Esophagus muscularis mucosa (tissue), 4 donors: ENCODE data around the gene ACSM5. TPM values are rescaled to one million over a fixed set of nuclear protein-coding genes. Genes with fewer than 3 reads are reported as not detected.

Source experiments
- DNase-seq: peaks from one replicate; pipeline ENCODE4 v3.0.0-alpha.2; 2017; ENCODE audit errors: extremely low spot score
- H3K27ac ChIP-seq, 4 donors: fragments of 200-600 bp; sonication (generic); replicated peaks in 1 of 4; 1 replicate in 3 of 4; 2 replicates in 1 of 4; pipeline ENCODE4 v1.5.1; 2016 to 2019; ENCODE audit warnings: mild to moderate bottlenecking in 1 of 4
- H3K27me3 ChIP-seq, 4 donors: fragments of 200-600 bp; sonication (generic); one replicate each; pipeline versions ENCODE4 v1.5.1 to v1.6.0; 2016 to 2019
- H3K36me3 ChIP-seq, 4 donors: fragments of 200-600 bp; sonication (generic); one replicate each; pipeline ENCODE4 v1.5.1; 2016 to 2019
- H3K4me1 ChIP-seq, 4 donors: fragments of 200-600 bp; sonication (generic); one replicate each; pipeline ENCODE4 v1.5.1; 2016 to 2019
- H3K4me3 ChIP-seq, 4 donors: fragments of 200-600 bp; sonication (generic); 1 replicate in 2 of 4; 2 replicates in 2 of 4; pipeline ENCODE4 v1.5.1; 2016 to 2019; ENCODE audit warnings: mild to moderate bottlenecking in 4 of 4, moderate library complexity in 1 of 4
- H3K9me3 ChIP-seq, 4 donors: fragments of 200-600 bp; sonication (generic); 1 replicate in 3 of 4; 2 replicates in 1 of 4; pipeline ENCODE4 v1.5.1; 2016 to 2019
- CTCF ChIP-seq, 3 experiments: fragments of 200-600 bp in 2 of 3; fragments of 450-650 bp in 1 of 3; sonication (generic) in 2 of 3; IDR thresholded peaks; one replicate each; pipeline ENCODE4 v1.5.1; 2017 to 2019; ENCODE audit warnings: antibody characterized with exemption in 3 of 3, mild to moderate bottlenecking in 2 of 3, moderate library complexity in 1 of 3
- EP300 ChIP-seq: sonication (generic); formaldehyde crosslinking; IDR thresholded peaks from one replicate; pipeline ENCODE4 v1.6.1; 2017; ENCODE audit warnings: antibody characterized with exemption
- POLR2A ChIP-seq: fragments of 450-650 bp; IDR thresholded peaks from one replicate; pipeline ENCODE4 v1.6.1; 2017; ENCODE audit warnings: antibody characterized with exemption, moderate library complexity, mild to moderate bottlenecking, low read depth
- POLR2AphosphoS5 ChIP-seq, 2 donors: sonication (generic); formaldehyde crosslinking; IDR thresholded peaks; one replicate each; pipeline ENCODE4 v1.6.1; 2017; ENCODE audit warnings: antibody characterized with exemption in 2 of 2
- WGBS: methylation state at CpG from one replicate; pipeline ENCODE4 v1.1.5; 2018; 5-methylcytosine and 5-hydroxymethylcytosine counted together
- intact Hi-C: fragments of 100-400 bp; cut with DNase I; formaldehyde crosslinking; loops from one replicate; pipeline ENCODE4 v1.15.1; 2023
- total RNA-seq, 4 donors: library from RNA; depleted of rRNA; stranded (reverse); fragments of >200 nt; gene quantifications; one replicate each; pipeline versions ENCODE4 v1.1.0 to v1.2.1, GENCODE V29; 2016

ACSM5 gene
- total RNA-seq, result 1 to 10 TPM; 1.6 to 6.1 (median 3.7) TPM

DNA sequence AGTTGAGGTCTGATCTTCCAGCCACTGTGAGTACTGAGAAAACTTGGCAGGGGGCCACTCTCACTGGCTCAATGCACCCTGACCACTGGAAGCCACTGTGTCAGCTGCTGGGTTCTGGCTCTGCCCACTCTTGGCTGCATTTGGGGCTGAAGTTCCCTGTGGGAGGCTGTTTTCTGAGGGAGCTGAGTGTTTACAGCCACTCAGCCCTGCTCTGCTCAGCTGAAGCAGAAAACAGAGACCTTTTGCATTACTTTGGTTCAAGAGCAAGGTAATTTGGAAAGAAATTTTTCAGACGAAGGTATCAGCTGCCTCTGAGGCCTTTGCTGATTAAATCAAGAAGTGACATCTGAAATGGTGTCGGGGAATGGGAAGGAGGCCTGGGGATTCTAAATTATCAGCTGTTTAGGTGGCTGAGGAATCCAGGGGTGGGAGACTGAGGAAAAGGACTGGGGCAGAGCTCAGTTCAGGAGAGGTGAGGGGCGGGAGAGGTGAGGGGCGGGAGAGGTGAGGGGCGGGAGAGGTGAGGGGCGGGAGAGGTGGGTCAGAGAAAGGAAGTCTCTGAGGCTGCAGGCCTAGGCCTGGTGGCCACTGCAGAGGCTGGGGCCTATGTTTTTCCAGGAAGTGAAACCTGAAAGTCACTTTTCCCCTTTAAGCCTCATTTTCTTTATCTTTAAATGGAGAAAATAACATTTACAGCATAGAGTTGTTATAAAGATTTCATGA, at the start of gene ACSM5:
Gene ACSM5 (plus strand): TSS at position 137 of the 723 bp plus-strand sequence. CDS start 1,951 bp downstream, outside the sequence.
- no peak for DNase-seq
- H3K4me1 ChIP-seq, result peaks cover 0 to 4% (median 1%) of the 10 kb centered on the region in 4 donors
- peak within 1 kb of the TSS in 1 of 4 donors; percentile 44 for H3K27ac ChIP-seq

GRCh38 chr16:20359997-20360396, 49.3 kb upstream of the ACSM5 start:
- intact Hi-C loops, result no loop called here
- DNase-seq, result no peak
- no peaks in the 10 kb centered on the region for H3K4me1 ChIP-seq
- no peaks in the 10 kb centered on the region for H3K9me3 ChIP-seq
- no peaks in the 10 kb centered on the region for H3K36me3 ChIP-seq
- 46% methylated on average over 2 of the region's 2 CpGs for WGBS
- H3K27ac ChIP-seq, result no peak overlapping the region
- H3K27me3 ChIP-seq, result peaks cover 0 to 20% (median 0%) of the 10 kb centered on the region in 4 donors
- no peak overlapping the region for H3K4me3 ChIP-seq
- peak in 1 of 3 experiments; percentile 5 for TF ChIP-seq CTCF (IDR thresholded peaks at IDR 0.05)
- TF ChIP-seq POLR2A, result no peak

More for the DNA sequence above, at the start of gene ACSM5:
- TF ChIP-seq POLR2AphosphoS5 (IDR thresholded peaks at IDR 0.05) (no peak), EP300 (no peak)
- Histone ChIP-seq H3K4me3 (no peak within 1 kb of the TSS), H3K9me3 (no peaks in the 10 kb centered on the region), H3K27me3 (no peaks in the 10 kb centered on the region), H3K36me3 (no peaks in the 10 kb centered on the region)
- WGBS, result 63% methylated on average over 6 of the region's 6 CpGs
- intact Hi-C loops, result no loop called here

DNA sequence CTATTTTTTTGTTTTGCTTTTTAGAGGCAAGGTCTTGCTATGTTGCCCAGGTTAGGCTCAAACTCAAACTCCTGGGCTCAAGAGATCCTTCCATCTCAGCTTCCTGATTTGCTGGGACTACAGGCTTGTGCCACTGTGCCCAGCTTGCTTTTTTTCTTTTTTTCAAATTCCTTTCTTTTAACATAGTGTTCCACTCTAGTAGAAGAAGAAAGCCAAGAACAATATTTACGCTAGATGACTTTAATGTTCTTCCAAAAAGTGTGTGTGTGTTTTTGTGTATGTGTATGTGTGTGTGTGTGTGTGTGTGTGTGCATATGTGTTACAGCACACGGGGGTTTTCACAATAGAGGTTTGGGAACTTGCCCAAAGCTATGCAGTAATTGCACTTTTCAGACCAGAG, 46.1 kb upstream of the ACSM5 start:
- intact Hi-C loops, result no loop called here
- WGBS, result 63% methylated on average over 2 of the region's 2 CpGs

GRCh38 chr16:20364051-20364450, 45.3 kb upstream of the ACSM5 start:
- TF ChIP-seq EP300, result no peak
- TF ChIP-seq CTCF (IDR thresholded peaks at IDR 0.05), result no peak
- no peak for TF ChIP-seq POLR2AphosphoS5 (IDR thresholded peaks at IDR 0.05)
- TF ChIP-seq POLR2A, result no peak
- Histone ChIP-seq H3K36me3 (no peaks in the 10 kb centered on the region), H3K27ac (no peak overlapping the region), H3K4me1 (no peaks in the 10 kb centered on the region), H3K27me3 (peaks cover 0 to 26% (median 0%) of the 10 kb centered on the region in 4 donors), H3K9me3 (no peaks in the 10 kb centered on the region), H3K4me3 (no peak overlapping the region)
- WGBS, result 100% methylated on average over 1 of the region's 3 CpGs
- no peak for DNase-seq
- intact Hi-C loops, result no loop called here

More for the DNA sequence above, 46.1 kb upstream of the ACSM5 start:
- Histone ChIP-seq H3K27ac (no peak overlapping the region), H3K9me3 (no peaks in the 10 kb centered on the region), H3K27me3 (peaks cover 0 to 24% (median 0%) of the 10 kb centered on the region in 4 donors), H3K4me1 (no peaks in the 10 kb centered on the region), H3K4me3 (no peak overlapping the region), H3K36me3 (no peaks in the 10 kb centered on the region)
- TF ChIP-seq CTCF (IDR thresholded peaks at IDR 0.05), result no peak
- no peak for DNase-seq

DNA sequence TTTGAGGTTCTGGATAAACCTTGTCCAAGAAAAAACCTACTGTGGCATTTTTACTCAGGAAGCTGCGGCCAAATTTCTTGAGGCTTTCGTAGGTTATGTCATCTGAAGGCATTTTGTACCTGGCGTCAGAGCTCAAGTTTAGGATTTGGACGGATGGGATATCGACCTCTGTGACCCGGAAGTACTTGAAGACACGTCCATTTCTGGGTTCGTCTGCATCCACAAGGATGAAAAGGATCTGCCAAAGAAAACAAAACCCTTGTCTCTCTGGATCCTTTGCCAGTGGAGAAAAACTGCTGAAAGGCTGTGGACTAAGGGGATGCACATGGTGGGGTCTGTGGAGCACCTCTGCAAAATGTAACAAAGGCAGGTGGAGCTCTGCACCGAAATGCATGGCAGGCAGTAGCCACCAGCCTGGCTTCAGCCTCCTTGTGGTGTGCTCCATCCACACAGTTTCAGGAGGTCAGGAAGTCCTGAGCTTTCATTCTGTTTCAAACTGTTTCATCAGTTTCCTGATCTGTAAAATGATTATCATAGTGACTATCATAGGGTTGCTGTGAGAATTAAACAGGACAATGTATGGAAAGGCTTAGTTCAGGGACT, 39.8 kb upstream of the ACSM5 start:
- Histone ChIP-seq H3K4me3 (no peak overlapping the region), H3K27me3 (peaks cover 0 to 17% (median 0%) of the 10 kb centered on the region in 4 donors), H3K36me3 (no peaks in the 10 kb centered on the region), H3K4me1 (no peaks in the 10 kb centered on the region), H3K27ac (no peak overlapping the region), H3K9me3 (no peaks in the 10 kb centered on the region)
- no peak for TF ChIP-seq EP300
- no peak for TF ChIP-seq POLR2AphosphoS5 (IDR thresholded peaks at IDR 0.05)
- no peak for TF ChIP-seq CTCF (IDR thresholded peaks at IDR 0.05)
- no peak for TF ChIP-seq POLR2A
- intact Hi-C loops, result no loop called here
- WGBS, result 65% methylated on average over 9 of the region's 9 CpGs
- DNase-seq, result no peak
